ENCODE data around the gene CBX4.

CBX4 gene

DNA sequence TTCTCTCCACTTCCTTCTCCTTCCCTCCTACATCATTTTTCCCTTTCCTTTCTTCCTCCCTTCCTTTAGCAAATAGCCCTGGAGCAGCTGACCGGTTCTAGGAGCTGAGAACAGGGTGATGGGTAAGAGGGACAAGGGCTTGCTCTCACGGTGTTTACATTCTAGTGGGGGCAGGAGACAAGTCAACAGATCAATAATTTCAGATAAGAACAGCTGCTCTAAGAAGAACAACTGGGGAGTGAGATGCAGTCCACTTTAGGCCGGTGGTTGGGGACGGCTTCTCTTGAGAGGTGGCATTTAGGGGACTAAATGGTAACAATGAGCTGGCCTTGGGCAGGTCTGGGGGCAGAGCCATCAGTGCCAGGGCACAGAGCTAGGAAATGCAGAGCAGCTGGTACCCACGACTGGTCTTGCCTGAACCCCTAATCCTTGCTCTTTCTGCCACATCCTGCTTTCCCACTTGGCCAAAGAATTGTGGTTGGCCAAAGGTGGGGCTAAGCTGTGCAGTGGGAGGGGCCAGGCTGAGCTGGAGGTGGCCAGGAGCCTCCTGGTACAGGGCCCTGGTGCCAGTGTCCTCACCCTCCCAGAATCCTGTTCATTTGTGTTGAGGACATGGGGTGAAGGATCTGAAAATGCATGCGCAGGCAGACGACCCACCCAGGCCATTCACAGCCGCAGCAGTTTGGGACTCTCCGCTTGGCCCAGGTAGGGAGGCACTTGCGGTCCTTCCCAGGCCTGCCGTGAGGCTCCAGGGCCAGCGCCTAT, 17.7 kb downstream of the CBX4 start:
- no peak for DNase-seq (ENCODE audit: low read depth in 2 of 2)
- no peak for TF ChIP-seq CTCF (IDR thresholded peaks at IDR 0.05; ENCODE audit: low read depth, low read length)
- no peak overlapping the region for H3K4me3 ChIP-seq (replicated peaks in 1 of 2; ENCODE audit: low read depth in 2 of 2, low read length in 2 of 2)

DNA sequence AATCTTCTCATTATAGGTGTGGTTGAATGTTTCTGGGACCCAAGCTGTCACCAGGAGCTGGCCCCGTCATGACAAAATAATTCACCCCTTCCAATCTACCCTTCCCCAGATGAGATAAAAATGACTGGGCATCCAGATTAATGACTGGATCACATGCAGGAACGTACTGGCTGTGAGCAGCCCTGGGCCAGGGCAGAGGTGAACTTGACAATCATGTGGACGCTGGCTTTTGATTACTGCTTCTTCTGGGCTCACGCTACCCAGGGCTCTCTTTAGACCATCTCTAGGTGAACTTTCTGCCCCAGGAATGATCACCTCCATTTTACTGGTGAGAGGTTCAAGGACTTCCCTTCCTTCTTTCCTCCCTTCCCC, 18.3 kb downstream of the CBX4 start:
- no peak for DNase-seq (ENCODE audit: low read depth in 2 of 2)
- H3K4me3 ChIP-seq (replicated peaks in 1 of 2; ENCODE audit: low read depth in 2 of 2, low read length in 2 of 2): no peak overlapping the region
- no peak for TF ChIP-seq CTCF (IDR thresholded peaks at IDR 0.05; ENCODE audit: low read depth, low read length)

- no peak overlapping the region for H3K4me3 ChIP-seq (replicated peaks in 1 of 2; ENCODE audit: low read depth in 2 of 2, low read length in 2 of 2)
- no peak for DNase-seq (ENCODE audit: low read depth in 2 of 2)
- no peak for TF ChIP-seq CTCF (IDR thresholded peaks at IDR 0.05; ENCODE audit: low read depth, low read length)
These were observed 19.5 kb downstream of the CBX4 start for GRCh38 chr17:79819534-79820276.

GRCh38 chr17:79819085-79819484, 20.2 kb downstream of the CBX4 start:
- no peak for TF ChIP-seq CTCF (IDR thresholded peaks at IDR 0.05; ENCODE audit: low read depth, low read length)
- no peak overlapping the region for H3K4me3 ChIP-seq (replicated peaks in 1 of 2; ENCODE audit: low read depth in 2 of 2, low read length in 2 of 2)
- DNase-seq (ENCODE audit: low read depth in 2 of 2): no peak

GRCh38 chr17:79818026-79818758, 21.0 kb downstream of the CBX4 start:
- no peak for DNase-seq (ENCODE audit: low read depth in 2 of 2)
- no peak for TF ChIP-seq CTCF (IDR thresholded peaks at IDR 0.05; ENCODE audit: low read depth, low read length)
- no peak overlapping the region for H3K4me3 ChIP-seq (replicated peaks in 1 of 2; ENCODE audit: low read depth in 2 of 2, low read length in 2 of 2)

- H3K4me3 ChIP-seq (replicated peaks in 1 of 2; ENCODE audit: low read depth in 2 of 2, low read length in 2 of 2): no peak overlapping the region
- no peak for TF ChIP-seq CTCF (IDR thresholded peaks at IDR 0.05; ENCODE audit: low read depth, low read length)
These were observed 23.3 kb downstream of the CBX4 start for GRCh38 chr17:79815836-79816461.

More at GRCh38 chr17:79815836-79816461, 23.3 kb downstream of the CBX4 start:
- no peak for DNase-seq (ENCODE audit: low read depth in 2 of 2)

All from cardiac fibroblast (primary cell).